Keratinocyte (primary cell): ENCODE data around the gene SRPK2. TPM values are rescaled to one million over a fixed set of nuclear protein-coding genes. Genes with fewer than 3 reads are reported as not detected.

Experiments used
- DNase-seq: peaks from one replicate; pipeline ENCODE4 v3.0.0-alpha.2; 2011; ENCODE audit warnings: low read depth, missing footprints, low spot score
- FAIRE-seq: peaks from 2 replicates; lab custom pipeline; 2011; peaks lifted over from hg19 to GRCh38; lab: Jason Lieb, UNC
- H2AFZ ChIP-seq: 2 replicates; pipeline ENCODE4 v1.6.0; 2012; ENCODE audit warnings: low read length, control low read depth, inconsistent platforms; ENCODE audit not compliant: control insufficient read depth
- H3K27ac ChIP-seq: 2 replicates; pipeline ENCODE4 v1.5.1; 2011; ENCODE audit warnings: low read length; ENCODE audit not compliant: control insufficient read depth, insufficient read depth
- H3K27me3 ChIP-seq: 3 replicates; pipeline ENCODE4 v1.6.0; 2011; ENCODE audit warnings: low read length; ENCODE audit not compliant: control insufficient read depth, insufficient read depth; ENCODE audit errors: extremely low read depth
- H3K36me3 ChIP-seq, 2 experiments: 2 replicates in 1 of 2; 3 replicates in 1 of 2; pipeline ENCODE4 v1.5.1; 2011; ENCODE audit warnings: low read length in 2 of 2, mild to moderate bottlenecking in 1 of 2; ENCODE audit not compliant: control insufficient read depth in 2 of 2, insufficient read depth in 2 of 2; ENCODE audit errors: extremely low read depth in 1 of 2
- H3K4me1 ChIP-seq: 3 replicates; pipeline ENCODE4 v1.5.1; 2011; ENCODE audit warnings: low read length; ENCODE audit not compliant: control insufficient read depth, insufficient read depth; ENCODE audit errors: extremely low read depth
- H3K4me2 ChIP-seq: 3 replicates; pipeline ENCODE4 v1.6.0; 2011; ENCODE audit warnings: low read depth, low read length; ENCODE audit not compliant: control insufficient read depth, insufficient read depth; ENCODE audit errors: extremely low read depth
- H3K4me3 ChIP-seq, 3 experiments: fragments of 200-600 bp in 1 of 3; sonication (generic) in 1 of 3; 2 replicates in 2 of 3; 3 replicates in 1 of 3; pipeline ENCODE4 v1.5.1; 2011 to 2016; ENCODE audit warnings: low read length in 3 of 3, mild to moderate bottlenecking in 3 of 3, control low read depth in 2 of 3, inconsistent platforms in 1 of 3, low read depth in 1 of 3, mixed read lengths in 1 of 3, mixed run types in 1 of 3, moderate library complexity in 1 of 3; ENCODE audit not compliant: control insufficient read depth in 2 of 3, insufficient read depth in 2 of 3; ENCODE audit errors: extremely low read depth in 1 of 3
- H3K79me2 ChIP-seq: 2 replicates; pipeline ENCODE4 v1.6.0; 2012; ENCODE audit warnings: low read length; ENCODE audit not compliant: control insufficient read depth, insufficient read depth
- H3K9ac ChIP-seq: 3 replicates; pipeline ENCODE4 v1.6.0; 2011; ENCODE audit warnings: low read length; ENCODE audit not compliant: control insufficient read depth, insufficient read depth; ENCODE audit errors: extremely low read depth
- H3K9me1 ChIP-seq: 3 replicates; pipeline ENCODE4 v1.6.0; 2011; ENCODE audit warnings: low read length; ENCODE audit not compliant: control insufficient read depth, insufficient read depth; ENCODE audit errors: extremely low read depth
- H3K9me3 ChIP-seq: 2 replicates; pipeline ENCODE4 v1.5.1; 2012; ENCODE audit warnings: low read depth, low read length; ENCODE audit not compliant: control insufficient read depth
- H4K20me1 ChIP-seq: 3 replicates; pipeline ENCODE4 v1.6.0; 2011; ENCODE audit warnings: low read length; ENCODE audit not compliant: control insufficient read depth, insufficient read depth; ENCODE audit errors: extremely low read depth
- EZH2 ChIP-seq: IDR thresholded peaks from one replicate; pipeline ENCODE4 v1.6.1; 2012; ENCODE audit warnings: inconsistent platforms, mild to moderate bottlenecking, low read length, moderate library complexity
- dilution Hi-C: fragments of 300-500 bp; cut with MboI; formaldehyde crosslinking; loops from one replicate; pipeline ENCODE4 v1.7.0; 2020; ENCODE audit warnings: low sequenced_read_pairs; ENCODE audit not compliant: extremely low pct_ligation_motif_present
- polyA plus RNA-seq, 5 experiments: library from polyadenylated mRNA; depleted of rRNA in 3 of 5; stranded (reverse) in 3 of 5; stranded (forward) in 1 of 5; unstranded in 1 of 5; fragments of >200 nt; gene quantifications; 1 replicate in 1 of 5; 2 replicates in 3 of 5; 3 replicates in 1 of 5; pipeline versions ENCODE4 v1.2.1 to v1.2.3, GENCODE V29; 2011 to 2012; ENCODE audit warnings: missing spikeins in 2 of 5, low read depth in 1 of 5, low replicate concordance in 1 of 5
- TF ChIP-seq, protein P1 (sequence below), 3 experiments: IDR thresholded peaks in 1 of 3; conservative IDR thresholded peaks in 1 of 3; optimal IDR thresholded peaks in 1 of 3; 2 replicates in 2 of 3; 3 replicates in 1 of 3; pipeline versions ENCODE3 to v1.5.1; 2011; ENCODE audit warnings: low read length in 3 of 3, mild to moderate bottlenecking in 3 of 3, moderate library complexity in 2 of 3, control low read depth in 1 of 3, inconsistent platforms in 1 of 3; ENCODE audit not compliant: insufficient read depth in 2 of 3; ENCODE audit errors: extremely low read depth in 1 of 3

SRPK2 gene
- polyA plus RNA-seq, 1 donor (not counting 4 experiments of a cell fraction or from before 2014, with no cell fraction given), result 40.2 TPM

GRCh38 chr7:105306298-105306748, 82.4 kb downstream of the SRPK2 start:
- H3K79me2 ChIP-seq, result peaks cover 48% of the 10 kb centered on the region
- no peaks in the 10 kb centered on the region for H3K36me3 ChIP-seq
- peaks cover 12% of the 10 kb centered on the region for H3K4me1 ChIP-seq
- no peaks in the 10 kb centered on the region for H3K9me1 ChIP-seq
- TF ChIP-seq, protein P1, sequence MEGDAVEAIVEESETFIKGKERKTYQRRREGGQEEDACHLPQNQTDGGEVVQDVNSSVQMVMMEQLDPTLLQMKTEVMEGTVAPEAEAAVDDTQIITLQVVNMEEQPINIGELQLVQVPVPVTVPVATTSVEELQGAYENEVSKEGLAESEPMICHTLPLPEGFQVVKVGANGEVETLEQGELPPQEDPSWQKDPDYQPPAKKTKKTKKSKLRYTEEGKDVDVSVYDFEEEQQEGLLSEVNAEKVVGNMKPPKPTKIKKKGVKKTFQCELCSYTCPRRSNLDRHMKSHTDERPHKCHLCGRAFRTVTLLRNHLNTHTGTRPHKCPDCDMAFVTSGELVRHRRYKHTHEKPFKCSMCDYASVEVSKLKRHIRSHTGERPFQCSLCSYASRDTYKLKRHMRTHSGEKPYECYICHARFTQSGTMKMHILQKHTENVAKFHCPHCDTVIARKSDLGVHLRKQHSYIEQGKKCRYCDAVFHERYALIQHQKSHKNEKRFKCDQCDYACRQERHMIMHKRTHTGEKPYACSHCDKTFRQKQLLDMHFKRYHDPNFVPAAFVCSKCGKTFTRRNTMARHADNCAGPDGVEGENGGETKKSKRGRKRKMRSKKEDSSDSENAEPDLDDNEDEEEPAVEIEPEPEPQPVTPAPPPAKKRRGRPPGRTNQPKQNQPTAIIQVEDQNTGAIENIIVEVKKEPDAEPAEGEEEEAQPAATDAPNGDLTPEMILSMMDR (optimal IDR thresholded peaks at IDR 0.05 in 1 of 3, IDR thresholded peaks at IDR 0.05 in 1 of 3, conservative IDR thresholded peaks at IDR 0.05 in 1 of 3; ENCODE audit: extremely low read depth in 1 of 3, insufficient read depth in 2 of 3, low read length in 3 of 3), result no peak
- TF ChIP-seq EZH2, result no peak
- FAIRE-seq (no peak), DNase-seq (no peak)
- H4K20me1 ChIP-seq, result no peaks in the 10 kb centered on the region
- H2AFZ ChIP-seq, result no peak overlapping the region
- H3K4me3 ChIP-seq, result no peak overlapping the region
- no peak overlapping the region for H3K9ac ChIP-seq
- H3K9me3 ChIP-seq, result no peaks in the 10 kb centered on the region
- dilution Hi-C loops, result no loop called here
- H3K27ac ChIP-seq, result no peak overlapping the region
- no peak overlapping the region for H3K4me2 ChIP-seq
- H3K27me3 ChIP-seq, result no peaks in the 10 kb centered on the region

- Histone ChIP-seq H4K20me1 (no peaks in the 10 kb centered on the region), H3K4me2 (no peak overlapping the region), H3K27me3 (no peaks in the 10 kb centered on the region), H3K27ac (no peak overlapping the region), H3K4me3 (no peak overlapping the region), H3K79me2 (peaks cover 44% of the 10 kb centered on the region), H2AFZ (no peak overlapping the region), H3K9ac (no peak overlapping the region), H3K9me1 (no peaks in the 10 kb centered on the region), H3K9me3 (no peaks in the 10 kb centered on the region), H3K4me1 (peaks cover 12% of the 10 kb centered on the region), H3K36me3 (no peaks in the 10 kb centered on the region)
- TF ChIP-seq EZH2, result no peak
- TF ChIP-seq, protein P1 (optimal IDR thresholded peaks at IDR 0.05 in 1 of 3, IDR thresholded peaks at IDR 0.05 in 1 of 3, conservative IDR thresholded peaks at IDR 0.05 in 1 of 3; ENCODE audit: extremely low read depth in 1 of 3, insufficient read depth in 2 of 3, low read length in 3 of 3), result no peak
- FAIRE-seq (no peak), DNase-seq (no peak)
- dilution Hi-C loops, result no loop called here
Observed at GRCh38 chr7:105305633-105306032, 83.1 kb downstream of the SRPK2 start.
